GM19463 (cell line): ENCODE data around the gene HIRA.
"Not testable (repeated sequence)": the region's sequence is repeated elsewhere in the genome, so short reads cannot be mapped to it uniquely, and the experiment has no call there.

ENCODE experiments used
- ATAC-seq: cut with Tn5 transposase; IDR thresholded peaks from one replicate; pipeline ENCODE4 v1.9.1; 2021; ENCODE audit warnings: mild to moderate bottlenecking, moderate library complexity; ENCODE audit not compliant: unreplicated experiment

HIRA gene

GRCh38 chr22:19336133-19337075 lies 95.1 kb downstream of the HIRA start:
- ATAC-seq: no peak

GRCh38 chr22:19331975-19332374 lies 99.6 kb downstream of the HIRA start:
- ATAC-seq: no peak

DNA sequence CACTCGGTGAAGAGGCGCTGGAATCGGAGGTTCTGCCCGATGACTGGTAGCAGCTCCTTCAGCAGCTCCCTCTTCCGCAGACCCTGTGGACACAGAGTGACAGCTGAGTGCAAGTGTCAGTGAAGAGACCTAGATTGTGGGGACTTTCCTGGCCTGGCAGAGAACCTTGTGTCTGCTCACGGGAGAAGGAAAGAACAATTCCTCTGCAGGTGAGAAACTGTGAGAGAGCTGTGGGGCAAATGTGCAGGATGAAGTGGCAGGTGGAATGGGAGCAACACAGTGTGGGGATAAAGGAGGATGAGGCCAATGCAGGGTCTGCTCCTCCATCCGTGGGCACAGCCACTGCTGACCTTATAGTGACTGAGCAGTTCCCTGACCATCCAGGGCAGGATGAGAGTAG lies 100.1 kb downstream of the HIRA start:
- ATAC-seq: no peak

DNA sequence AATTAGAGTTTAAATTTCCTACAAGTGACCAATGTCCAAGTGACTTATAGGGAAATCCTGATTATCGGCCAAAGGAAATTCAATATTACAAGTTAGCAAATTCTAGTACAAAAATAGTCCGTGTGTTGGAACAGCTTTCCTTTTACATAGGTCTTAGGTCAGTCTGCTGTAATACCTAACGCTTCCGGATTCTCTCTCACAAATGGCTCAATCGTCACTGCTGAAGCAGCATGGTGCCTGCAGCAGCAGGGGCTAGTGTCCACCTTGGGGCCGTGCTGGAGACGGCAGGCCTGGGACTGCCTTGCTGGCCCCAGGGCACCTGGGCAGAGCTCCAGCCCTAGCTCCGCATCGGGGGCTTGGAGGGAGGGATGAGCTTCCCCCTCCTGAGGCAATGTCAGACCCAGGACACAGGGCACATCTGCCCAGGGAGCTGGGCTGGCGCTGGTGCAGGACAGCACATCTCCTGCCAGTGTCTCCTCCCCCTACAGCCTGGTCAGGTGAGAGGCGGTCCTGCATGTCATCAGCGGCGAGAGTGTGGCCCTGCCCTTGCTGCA lies 100.6 kb downstream of the HIRA start:
- ATAC-seq: no peak

GRCh38 chr22:19330205-19330604 lies 101.3 kb downstream of the HIRA start:
- ATAC-seq: not testable (repeated sequence)

DNA sequence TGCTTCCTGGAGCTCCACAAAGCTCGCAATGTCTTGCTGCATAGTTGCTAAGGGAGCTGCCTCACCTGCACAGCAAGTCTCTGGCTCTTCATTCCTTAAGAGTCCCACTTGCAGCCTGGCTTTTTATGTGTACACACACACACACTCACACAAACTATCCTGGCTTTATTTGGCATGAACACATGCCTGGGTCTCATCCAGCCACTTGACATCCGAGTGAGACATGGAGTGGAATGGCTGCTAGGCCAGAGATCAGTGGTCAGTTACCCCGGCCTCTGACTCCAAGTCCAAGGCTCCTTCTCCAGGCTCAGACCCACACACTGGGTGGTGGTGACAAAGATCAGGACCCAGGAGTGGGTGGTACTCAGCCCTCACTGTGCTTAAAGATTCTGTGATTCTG lies 102.1 kb downstream of the HIRA start:
- ATAC-seq: no peak

GRCh38 chr22:19325296-19325948 lies 106.1 kb downstream of the HIRA start:
- no peak for ATAC-seq

DNA sequence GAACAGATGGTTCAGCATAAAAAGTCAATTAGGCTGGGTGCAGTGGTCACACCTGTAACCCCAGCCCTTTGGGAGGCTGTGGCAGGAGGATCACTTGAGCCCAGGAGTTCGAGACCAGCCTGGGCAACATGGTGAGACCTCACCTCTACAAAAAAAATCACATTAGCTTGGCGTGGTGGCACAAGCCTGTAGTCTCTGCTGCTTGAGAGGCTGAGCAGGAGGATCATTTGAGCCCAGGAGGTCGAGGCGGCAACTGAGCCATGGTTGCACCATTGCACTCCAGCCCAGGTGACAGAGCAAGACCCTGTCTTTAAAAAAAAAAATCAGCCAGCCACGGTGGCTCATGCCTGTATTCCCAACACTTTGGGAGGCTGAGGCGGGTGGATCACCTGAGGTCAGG lies 108.1 kb downstream of the HIRA start:
- ATAC-seq: not testable (repeated sequence)

- no peak for ATAC-seq
Observed at GRCh38 chr22:19321757-19322156, 109.8 kb downstream of the HIRA start.

DNA sequence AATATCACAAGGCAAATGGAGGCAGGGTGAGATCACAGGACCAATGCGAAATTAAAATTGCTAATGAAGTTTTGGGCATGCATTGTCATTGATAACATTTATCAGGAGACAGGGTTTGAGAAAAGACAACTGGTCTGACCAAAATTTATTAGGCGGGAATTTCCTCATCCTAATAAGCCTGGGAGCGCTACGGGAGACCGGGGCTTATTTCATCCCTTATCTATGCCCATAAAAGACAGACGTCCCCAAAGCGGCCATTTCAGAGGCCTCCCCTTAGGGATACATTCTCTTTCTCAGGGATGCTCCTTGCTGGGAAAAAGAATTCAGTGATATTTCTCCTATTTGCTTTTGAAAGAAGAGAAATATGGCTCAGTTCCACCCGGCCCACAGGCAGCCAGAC lies 111.4 kb downstream of the HIRA start:
- not testable (repeated sequence) for ATAC-seq

DNA sequence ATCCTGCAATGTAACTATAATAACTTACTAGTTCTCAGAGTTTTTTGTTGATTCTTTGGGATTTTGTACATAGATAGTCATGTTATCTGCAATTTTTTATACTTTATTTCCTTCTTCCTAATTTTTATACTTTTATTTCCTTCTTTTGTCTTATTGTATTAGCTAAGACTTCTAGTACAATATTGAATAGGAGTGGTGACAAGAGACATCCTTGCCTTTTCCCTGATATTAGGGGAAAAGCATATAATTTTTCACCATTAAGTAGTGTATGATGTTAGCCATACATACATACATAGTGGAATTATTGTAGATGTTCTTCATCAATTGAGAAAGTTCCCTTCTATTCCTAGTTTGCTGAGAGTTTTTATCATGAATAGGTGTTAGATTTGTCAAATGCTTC lies 112.3 kb downstream of the HIRA start:
- no peak for ATAC-seq

DNA sequence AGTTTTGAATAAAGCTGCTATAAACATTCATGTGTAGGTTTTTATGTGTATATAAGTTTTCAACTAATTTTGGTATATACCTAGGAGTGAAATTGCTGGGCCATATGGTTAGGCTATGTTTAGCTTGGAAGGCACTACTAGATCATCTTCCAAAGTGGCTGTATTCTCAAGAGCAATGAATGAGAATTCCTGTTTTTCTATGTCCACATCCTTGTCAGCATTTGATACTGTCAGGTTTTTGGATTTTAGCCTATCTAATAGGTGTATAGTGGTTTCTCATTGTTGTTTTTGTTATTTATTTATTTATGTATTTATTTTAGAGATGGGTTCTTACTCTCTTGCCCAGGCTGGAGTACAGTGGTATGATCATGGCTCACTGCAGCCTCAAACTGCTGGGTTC lies 113.7 kb downstream of the HIRA start:
- ATAC-seq: no peak

DNA sequence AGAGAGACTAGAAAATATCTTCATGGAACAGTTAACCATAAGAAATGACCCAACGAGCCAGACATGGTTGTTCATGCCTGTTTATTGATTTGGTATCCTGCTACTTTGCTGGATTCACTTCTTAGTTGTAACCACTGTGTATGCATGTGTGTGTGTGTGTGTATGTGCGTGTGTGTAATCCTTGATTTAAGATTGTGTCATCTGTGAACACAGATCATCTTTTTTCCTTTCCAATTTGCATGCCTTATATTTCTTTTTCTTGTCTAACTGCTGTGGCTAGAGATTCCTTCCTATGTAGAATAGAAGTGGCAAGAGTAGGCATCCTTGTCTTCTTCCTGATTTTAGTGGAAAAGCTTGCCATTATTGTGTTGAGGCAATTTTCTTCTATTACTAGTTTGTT lies 123.7 kb downstream of the HIRA start:
- ATAC-seq: no peak

GRCh38 chr22:19306535-19306934 lies 125.0 kb downstream of the HIRA start:
- not testable (repeated sequence) for ATAC-seq

- ATAC-seq: no peak
Observed at GRCh38 chr22:19304547-19304946, 127.0 kb downstream of the HIRA start.

- ATAC-seq: no peak
Observed at GRCh38 chr22:19303785-19304184, 127.7 kb downstream of the HIRA start.

DNA sequence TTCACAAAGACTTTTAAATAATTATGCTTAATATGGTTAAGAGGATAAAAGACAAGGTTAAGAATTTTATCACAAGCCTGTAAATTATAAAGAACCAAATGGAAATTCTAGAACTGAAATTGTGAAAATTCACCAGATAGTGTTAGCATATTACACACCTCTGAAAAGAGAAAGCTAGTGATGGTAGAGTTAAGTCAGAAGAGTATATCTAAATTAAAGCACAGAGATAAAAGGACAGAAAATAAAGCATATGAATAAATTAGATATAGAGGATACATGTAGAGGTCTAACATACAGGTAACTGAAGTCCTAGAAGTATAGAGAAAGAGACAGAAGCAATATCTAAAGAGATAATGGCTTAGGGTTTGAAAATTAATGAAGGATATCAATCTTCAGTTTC lies 135.8 kb downstream of the HIRA start:
- no peak for ATAC-seq

DNA sequence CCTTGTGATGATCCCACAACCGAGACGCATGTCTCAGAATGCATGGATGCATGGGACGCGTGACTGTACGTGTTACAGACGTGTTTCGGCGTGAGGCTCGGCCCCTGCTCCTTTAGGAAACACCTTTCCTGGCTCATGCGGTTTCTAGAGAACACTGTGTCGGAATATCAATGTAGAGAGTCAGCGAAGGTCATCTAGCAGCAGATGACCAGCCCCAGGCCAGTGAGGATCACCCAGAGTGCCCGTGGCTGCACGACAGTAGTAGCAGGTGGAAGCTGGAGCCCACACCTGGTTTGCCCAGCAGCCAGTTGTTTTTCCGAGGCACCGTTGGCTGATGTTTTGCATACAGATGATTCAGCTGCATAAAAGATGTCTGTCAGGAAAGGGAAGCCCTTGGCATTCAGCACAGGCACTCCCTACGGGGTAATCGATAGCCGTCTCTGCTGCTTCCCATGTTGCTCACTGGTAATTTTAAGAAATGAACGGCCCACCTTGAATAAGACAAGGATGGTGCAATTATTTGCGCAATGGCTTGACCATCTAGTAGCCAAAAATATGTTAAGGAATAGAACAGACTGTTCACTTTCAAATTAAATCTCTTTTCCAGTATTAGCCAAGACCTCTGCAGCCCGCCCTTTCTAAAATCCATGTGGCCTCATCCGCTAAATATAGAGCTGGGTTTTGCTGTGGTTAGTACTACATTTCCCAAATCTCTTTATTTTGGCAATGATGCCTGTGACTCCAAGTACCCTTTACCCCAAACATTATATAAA lies 138.9 kb downstream of the HIRA start:
- no peak for ATAC-seq

- peak; percentile 48 for ATAC-seq
Observed at GRCh38 chr22:19291580-19292457, 139.7 kb downstream of the HIRA start, which contains the start of gene CLTCL1. TSS of gene CLTCL1 (minus strand) at chr22:19291719. CDS start at chr22:19291641, 78 bp downstream.

GRCh38 chr22:19291218-19291579 lies 140.3 kb downstream of the HIRA start:
- ATAC-seq: peak; percentile 19
